K562 (cell line): ENCODE measurements around the gene ACAP3. TPM values are rescaled to one million over a fixed set of nuclear protein-coding genes. Genes with fewer than 3 reads are reported as not detected.

Experiments used
- ASH1L ChIP-seq: fragments of 450-650 bp; IDR thresholded peaks from 2 replicates; pipeline ENCODE4 v1.6.1; 2018; ENCODE audit warnings: borderline replicate concordance, mild to moderate bottlenecking, low read depth; ENCODE audit not compliant: partially characterized antibody
- CREB1 ChIP-seq, 2 experiments: sonication (generic) in 1 of 2; formaldehyde crosslinking in 1 of 2; IDR thresholded peaks; 2 replicates each; pipeline versions ENCODE4 v1.6.1 to v1.8.0; 2012 to 2022; ENCODE audit warnings: inconsistent platforms in 1 of 2, mild to moderate bottlenecking in 1 of 2, missing genetic modification reagents in 1 of 2, moderate library complexity in 1 of 2
- E2F6 ChIP-seq, 2 experiments: IDR thresholded peaks; 2 replicates each; pipeline ENCODE4 v1.6.1; 2011; ENCODE audit warnings: borderline replicate concordance in 1 of 2, control low read depth in 1 of 2, low read depth in 1 of 2, low read length in 1 of 2, mild to moderate bottlenecking in 1 of 2, mixed read lengths in 1 of 2, moderate library complexity in 1 of 2; ENCODE audit not compliant: insufficient read depth in 1 of 2, insufficient read length in 1 of 2, poor library complexity in 1 of 2, severe bottlenecking in 1 of 2; ENCODE audit errors: extremely low read depth in 1 of 2
- FIP1L1 ChIP-seq: fragments of 200-400 bp; formaldehyde crosslinking; IDR thresholded peaks from 2 replicates; pipeline ENCODE4 v1.6.1; 2018; ENCODE audit warnings: mild to moderate bottlenecking, low read depth, low read length; ENCODE audit not compliant: poor library complexity, severe bottlenecking
- GATAD2B ChIP-seq: fragments of 450-650 bp; IDR thresholded peaks from 2 replicates; pipeline ENCODE4 v1.6.1; 2017; ENCODE audit warnings: mild to moderate bottlenecking, borderline replicate concordance
- MTA3 ChIP-seq: fragments of 450-650 bp; formaldehyde crosslinking; IDR thresholded peaks from 2 replicates; pipeline ENCODE4 v1.6.1; 2017; ENCODE audit warnings: mild to moderate bottlenecking, borderline replicate concordance
- PHF20 ChIP-seq: fragments of 450-650 bp; IDR thresholded peaks from 2 replicates; pipeline ENCODE4 v1.6.1; 2018; ENCODE audit not compliant: partially characterized antibody
- POLR2AphosphoS5 ChIP-seq: IDR thresholded peaks from 2 replicates; pipeline ENCODE4 v1.6.1; 2011; ENCODE audit warnings: mild to moderate bottlenecking, low read depth, low read length, moderate library complexity; ENCODE audit not compliant: control insufficient read depth, insufficient read depth
- RB1 ChIP-seq: fragments of 450-650 bp; IDR thresholded peaks from 2 replicates; pipeline ENCODE4 v1.6.1; 2017; ENCODE audit warnings: low read depth, mild to moderate bottlenecking
- TBP ChIP-seq: optimal IDR thresholded peaks from 2 replicates; pipeline ENCODE3; 2011; ENCODE audit warnings: low read depth, low read length, improper control_type of control experiment
- ZBTB11 ChIP-seq, 3 experiments: fragments of 200-800 bp in 1 of 3; fragments of 250-450 bp in 1 of 3; fragments of 450-650 bp in 1 of 3; sonication (Bioruptor Pico) in 1 of 3; sonication (Bioruptor generic) in 1 of 3; formaldehyde crosslinking in 1 of 3; IDR thresholded peaks; 2 replicates each; pipeline versions ENCODE4 v1.6.1 to v1.8.0; 2016 to 2022; ENCODE audit warnings: mild to moderate bottlenecking in 2 of 3, missing genetic modification characterization in 2 of 3, missing compliant biosample characterization in 1 of 3, moderate library complexity in 1 of 3
- ZFPM2 ChIP-seq: fragments of 250-450 bp; sonication (Bioruptor Pico); IDR thresholded peaks from 2 replicates; pipeline ENCODE4 v1.5.1; 2022; ENCODE audit warnings: mild to moderate bottlenecking
- polyA plus RNA-seq, 8 experiments: library from polyadenylated mRNA; depleted of rRNA in 4 of 8; stranded (reverse) in 5 of 8; unstranded in 3 of 8; fragments of >200 nt; fragmentation: Nextera tagmentation in 2 of 8; fragmentation: Illumina TruSeq in 1 of 8; extraction: Ambion mirVana in 2 of 8; extraction: Trizol in 1 of 8; gene quantifications; 2 replicates each; pipeline versions ENCODE4 v1.2.1 to v1.2.3, GENCODE V29; 2011 to 2014; ENCODE audit warnings: inconsistent platforms in 1 of 8, missing spikeins in 1 of 8
- total RNA-seq, 7 experiments: library from RNA; depleted of rRNA in 6 of 7; stranded (reverse); fragments of >200 nt in 6 of 7; fragmentation: Illumina TruSeq in 2 of 7; extraction: Trizol in 2 of 7; gene quantifications; 2 replicates each; pipeline versions ENCODE4 v1.2.1 to v1.2.3, GENCODE V29; 2011 to 2021; ENCODE audit warnings: low replicate concordance in 1 of 7
- TF ChIP-seq, protein P1 (sequence below), 2 experiments: fragments of 200-800 bp in 1 of 2; sonication (Bioruptor generic) in 1 of 2; sonication (generic) in 1 of 2; formaldehyde crosslinking in 1 of 2; IDR thresholded peaks in 1 of 2; conservative IDR thresholded peaks in 1 of 2; 2 replicates each; pipeline versions ENCODE4 v1.5.0 to v1.6.1; 2016 to 2020; ENCODE audit warnings: missing compliant biosample characterization in 1 of 2, missing genetic modification characterization in 1 of 2, missing genetic modification reagents in 1 of 2
- TF ChIP-seq, protein P2 (sequence below): fragments of 250-450 bp; sonication (Bioruptor Pico); IDR thresholded peaks from 2 replicates; pipeline ENCODE4 v1.5.0; 2021; ENCODE audit warnings: mild to moderate bottlenecking, borderline replicate concordance

Gene ACAP3
- total and polyA plus RNA-seq, 9 of the 15 experiments (the other 6 are each of a cell fraction or from before 2014, with no cell fraction given): 0.01 to 49.0 (median 12.0) TPM

DNA sequence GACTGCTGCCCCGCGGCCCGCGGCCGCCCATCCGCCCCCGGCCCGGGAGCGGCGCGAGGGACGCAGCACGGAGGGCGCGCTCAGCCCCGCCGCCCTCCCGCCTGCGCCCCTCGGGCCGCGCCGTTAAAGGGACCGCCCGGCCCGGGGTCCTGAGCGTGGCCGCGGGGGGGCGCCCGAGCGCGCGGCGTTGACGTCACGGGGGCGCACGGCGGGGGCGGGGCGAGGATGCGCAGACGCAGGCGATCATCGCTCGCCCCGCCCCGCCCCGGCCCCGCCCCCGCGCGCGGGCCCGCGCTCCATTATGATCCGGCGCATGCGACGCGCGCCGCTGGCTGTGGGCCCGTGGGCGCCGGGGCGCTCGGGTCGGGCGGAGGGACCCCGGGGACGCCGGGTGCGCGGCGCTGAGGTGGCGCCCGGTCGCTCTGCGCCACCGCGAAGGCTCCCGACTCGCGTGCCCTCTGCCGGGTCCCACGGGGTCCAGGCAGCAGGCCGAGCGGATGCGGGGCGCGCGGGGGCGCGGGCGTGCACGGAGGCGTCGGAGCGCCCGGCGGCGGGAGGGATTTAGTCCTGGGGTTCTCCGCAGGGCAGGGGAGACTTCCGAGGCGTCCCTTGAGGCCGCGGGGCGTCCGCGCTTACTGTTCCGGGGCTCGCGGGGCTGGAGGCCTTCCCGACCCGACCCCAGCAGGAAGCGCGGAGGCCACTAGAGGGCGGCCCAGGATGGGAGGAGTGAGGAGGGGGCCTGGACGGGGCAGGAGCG is 41.7 kb upstream of the ACAP3 start, which contains the start of gene DVL1 (continued):
- TF ChIP-seq RB1 (peak; percentile 86), POLR2AphosphoS5 (peak; percentile 59; the same call in 1 of the 2 replicates), ZFPM2 (CRISPR knock-in tag) (peak; percentile 65; the same call in 1 of the 2 replicates), TBP (peak; percentile 29), PHF20 (peak; percentile 58), E2F6 (IDR thresholded peaks at IDR 0.05; ENCODE audit: borderline replicate concordance in 1 of 2, extremely low read depth in 1 of 2, insufficient read depth in 1 of 2, insufficient read length in 1 of 2, low read depth in 1 of 2, low read length in 1 of 2, poor library complexity in 1 of 2, severe bottlenecking in 1 of 2) (peak; percentile 17 to 38), GATAD2B (peak; percentile 97), CREB1 (IDR thresholded peaks at IDR 0.05) (peak; percentile 73; the same call in 1 of the 2 replicates), CREB1 (CRISPR knock-in tag; IDR thresholded peaks at IDR 0.05) (no peak), FIP1L1 (no peak), ASH1L (no peak), MTA3 (peak; percentile 76; the same call in 1 of the 2 replicates), ZBTB11 (CRISPR knock-in tag; IDR thresholded peaks at IDR 0.05) (peak in 2 of 3 experiments; percentile 47 to 85; a peak in 3 of 6 replicates)
- TF ChIP-seq, protein P1, sequence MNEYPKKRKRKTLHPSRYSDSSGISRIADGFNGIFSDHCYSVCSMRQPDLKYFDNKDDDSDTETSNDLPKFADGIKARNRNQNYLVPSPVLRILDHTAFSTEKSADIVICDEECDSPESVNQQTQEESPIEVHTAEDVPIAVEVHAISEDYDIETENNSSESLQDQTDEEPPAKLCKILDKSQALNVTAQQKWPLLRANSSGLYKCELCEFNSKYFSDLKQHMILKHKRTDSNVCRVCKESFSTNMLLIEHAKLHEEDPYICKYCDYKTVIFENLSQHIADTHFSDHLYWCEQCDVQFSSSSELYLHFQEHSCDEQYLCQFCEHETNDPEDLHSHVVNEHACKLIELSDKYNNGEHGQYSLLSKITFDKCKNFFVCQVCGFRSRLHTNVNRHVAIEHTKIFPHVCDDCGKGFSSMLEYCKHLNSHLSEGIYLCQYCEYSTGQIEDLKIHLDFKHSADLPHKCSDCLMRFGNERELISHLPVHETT (CRISPR knock-in tag; conservative IDR thresholded peaks at IDR 0.05 in 1 of 2, IDR thresholded peaks at IDR 0.05 in 1 of 2): peak in 1 of 2 experiments; percentile 92; a peak in 2 of 4 replicates
- TF ChIP-seq, protein P2, sequence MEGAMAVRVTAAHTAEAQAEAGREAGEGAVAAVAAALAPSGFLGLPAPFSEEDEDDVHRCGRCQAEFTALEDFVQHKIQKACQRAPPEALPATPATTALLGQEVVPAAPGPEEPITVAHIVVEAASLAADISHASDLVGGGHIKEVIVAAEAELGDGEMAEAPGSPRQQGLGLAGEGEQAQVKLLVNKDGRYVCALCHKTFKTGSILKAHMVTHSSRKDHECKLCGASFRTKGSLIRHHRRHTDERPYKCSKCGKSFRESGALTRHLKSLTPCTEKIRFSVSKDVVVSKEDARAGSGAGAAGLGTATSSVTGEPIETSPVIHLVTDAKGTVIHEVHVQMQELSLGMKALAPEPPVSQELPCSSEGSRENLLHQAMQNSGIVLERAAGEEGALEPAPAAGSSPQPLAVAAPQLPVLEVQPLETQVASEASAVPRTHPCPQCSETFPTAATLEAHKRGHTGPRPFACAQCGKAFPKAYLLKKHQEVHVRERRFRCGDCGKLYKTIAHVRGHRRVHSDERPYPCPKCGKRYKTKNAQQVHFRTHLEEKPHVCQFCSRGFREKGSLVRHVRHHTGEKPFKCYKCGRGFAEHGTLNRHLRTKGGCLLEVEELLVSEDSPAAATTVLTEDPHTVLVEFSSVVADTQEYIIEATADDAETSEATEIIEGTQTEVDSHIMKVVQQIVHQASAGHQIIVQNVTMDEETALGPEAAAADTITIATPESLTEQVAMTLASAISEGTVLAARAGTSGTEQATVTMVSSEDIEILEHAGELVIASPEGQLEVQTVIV (CRISPR knock-in tag): no peak
